Keratinocyte (primary cell): ENCODE data around the gene BICD1. TPM values are rescaled to one million over a fixed set of nuclear protein-coding genes. Genes with fewer than 3 reads are reported as not detected.

Experiments used
- DNase-seq: peaks from one replicate; pipeline ENCODE4 v3.0.0-alpha.2; 2011; ENCODE audit warnings: low read depth, missing footprints, low spot score
- FAIRE-seq: peaks from 2 replicates; lab custom pipeline; 2011; peaks lifted over from hg19 to GRCh38; lab: Jason Lieb, UNC
- H2AFZ ChIP-seq: 2 replicates; pipeline ENCODE4 v1.6.0; 2012; ENCODE audit warnings: low read length, control low read depth, inconsistent platforms; ENCODE audit not compliant: control insufficient read depth
- H3K27ac ChIP-seq: 2 replicates; pipeline ENCODE4 v1.5.1; 2011; ENCODE audit warnings: low read length; ENCODE audit not compliant: control insufficient read depth, insufficient read depth
- H3K27me3 ChIP-seq: 3 replicates; pipeline ENCODE4 v1.6.0; 2011; ENCODE audit warnings: low read length; ENCODE audit not compliant: control insufficient read depth, insufficient read depth; ENCODE audit errors: extremely low read depth
- H3K36me3 ChIP-seq, 2 experiments: 2 replicates in 1 of 2; 3 replicates in 1 of 2; pipeline ENCODE4 v1.5.1; 2011; ENCODE audit warnings: low read length in 2 of 2, mild to moderate bottlenecking in 1 of 2; ENCODE audit not compliant: control insufficient read depth in 2 of 2, insufficient read depth in 2 of 2; ENCODE audit errors: extremely low read depth in 1 of 2
- H3K4me1 ChIP-seq: 3 replicates; pipeline ENCODE4 v1.5.1; 2011; ENCODE audit warnings: low read length; ENCODE audit not compliant: control insufficient read depth, insufficient read depth; ENCODE audit errors: extremely low read depth
- H3K4me2 ChIP-seq: 3 replicates; pipeline ENCODE4 v1.6.0; 2011; ENCODE audit warnings: low read depth, low read length; ENCODE audit not compliant: control insufficient read depth, insufficient read depth; ENCODE audit errors: extremely low read depth
- H3K4me3 ChIP-seq, 3 experiments: fragments of 200-600 bp in 1 of 3; sonication (generic) in 1 of 3; 2 replicates in 2 of 3; 3 replicates in 1 of 3; pipeline ENCODE4 v1.5.1; 2011 to 2016; ENCODE audit warnings: low read length in 3 of 3, mild to moderate bottlenecking in 3 of 3, control low read depth in 2 of 3, inconsistent platforms in 1 of 3, low read depth in 1 of 3, mixed read lengths in 1 of 3, mixed run types in 1 of 3, moderate library complexity in 1 of 3; ENCODE audit not compliant: control insufficient read depth in 2 of 3, insufficient read depth in 2 of 3; ENCODE audit errors: extremely low read depth in 1 of 3
- H3K79me2 ChIP-seq: 2 replicates; pipeline ENCODE4 v1.6.0; 2012; ENCODE audit warnings: low read length; ENCODE audit not compliant: control insufficient read depth, insufficient read depth
- H3K9ac ChIP-seq: 3 replicates; pipeline ENCODE4 v1.6.0; 2011; ENCODE audit warnings: low read length; ENCODE audit not compliant: control insufficient read depth, insufficient read depth; ENCODE audit errors: extremely low read depth
- H3K9me1 ChIP-seq: 3 replicates; pipeline ENCODE4 v1.6.0; 2011; ENCODE audit warnings: low read length; ENCODE audit not compliant: control insufficient read depth, insufficient read depth; ENCODE audit errors: extremely low read depth
- H3K9me3 ChIP-seq: 2 replicates; pipeline ENCODE4 v1.5.1; 2012; ENCODE audit warnings: low read depth, low read length; ENCODE audit not compliant: control insufficient read depth
- H4K20me1 ChIP-seq: 3 replicates; pipeline ENCODE4 v1.6.0; 2011; ENCODE audit warnings: low read length; ENCODE audit not compliant: control insufficient read depth, insufficient read depth; ENCODE audit errors: extremely low read depth
- EZH2 ChIP-seq: IDR thresholded peaks from one replicate; pipeline ENCODE4 v1.6.1; 2012; ENCODE audit warnings: inconsistent platforms, mild to moderate bottlenecking, low read length, moderate library complexity
- dilution Hi-C: fragments of 300-500 bp; cut with MboI; formaldehyde crosslinking; loops from one replicate; pipeline ENCODE4 v1.7.0; 2020; ENCODE audit warnings: low sequenced_read_pairs; ENCODE audit not compliant: extremely low pct_ligation_motif_present
- polyA plus RNA-seq, 5 experiments: library from polyadenylated mRNA; depleted of rRNA in 3 of 5; stranded (reverse) in 3 of 5; stranded (forward) in 1 of 5; unstranded in 1 of 5; fragments of >200 nt; gene quantifications; 1 replicate in 1 of 5; 2 replicates in 3 of 5; 3 replicates in 1 of 5; pipeline versions ENCODE4 v1.2.1 to v1.2.3, GENCODE V29; 2011 to 2012; ENCODE audit warnings: missing spikeins in 2 of 5, low read depth in 1 of 5, low replicate concordance in 1 of 5
- TF ChIP-seq, protein P1 (sequence below), 3 experiments: IDR thresholded peaks in 1 of 3; conservative IDR thresholded peaks in 1 of 3; optimal IDR thresholded peaks in 1 of 3; 2 replicates in 2 of 3; 3 replicates in 1 of 3; pipeline versions ENCODE3 to v1.5.1; 2011; ENCODE audit warnings: low read length in 3 of 3, mild to moderate bottlenecking in 3 of 3, moderate library complexity in 2 of 3, control low read depth in 1 of 3, inconsistent platforms in 1 of 3; ENCODE audit not compliant: insufficient read depth in 2 of 3; ENCODE audit errors: extremely low read depth in 1 of 3

The BICD1 gene
- polyA plus RNA-seq, 1 donor (not counting 4 experiments of a cell fraction or from before 2014, with no cell fraction given): 10.2 TPM

DNA sequence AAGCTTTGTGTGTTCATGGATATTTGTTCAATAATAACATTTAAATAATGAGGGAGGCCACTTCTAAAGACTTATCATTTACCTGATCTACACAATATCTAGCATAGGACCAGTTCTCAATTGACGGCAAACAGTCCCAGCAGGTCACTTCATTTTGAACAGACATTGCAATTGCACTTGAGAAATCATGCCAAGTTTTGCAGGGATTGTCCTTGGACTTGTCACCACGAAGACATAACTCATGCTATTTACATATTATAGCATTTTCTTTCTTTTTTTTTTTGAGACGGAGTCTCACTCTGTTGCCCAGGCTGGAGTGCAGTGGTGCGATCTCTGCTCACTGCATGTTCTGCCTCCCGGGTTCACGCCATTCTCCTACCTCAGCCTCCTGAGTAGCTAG, 34.5 kb upstream of the BICD1 start:
- Histone ChIP-seq H3K36me3 (no peaks in the 10 kb centered on the region), H3K27ac (no peak overlapping the region), H3K4me3 (no peak overlapping the region), H3K27me3 (no peaks in the 10 kb centered on the region), H3K4me2 (no peak overlapping the region), H3K9ac (no peak overlapping the region), H3K79me2 (no peaks in the 10 kb centered on the region), H4K20me1 (no peaks in the 10 kb centered on the region), H3K4me1 (no peaks in the 10 kb centered on the region), H2AFZ (no peak overlapping the region), H3K9me1 (no peaks in the 10 kb centered on the region), H3K9me3 (no peaks in the 10 kb centered on the region)
- dilution Hi-C loops: no loop called here
- TF ChIP-seq EZH2: no peak
- TF ChIP-seq, protein P1, sequence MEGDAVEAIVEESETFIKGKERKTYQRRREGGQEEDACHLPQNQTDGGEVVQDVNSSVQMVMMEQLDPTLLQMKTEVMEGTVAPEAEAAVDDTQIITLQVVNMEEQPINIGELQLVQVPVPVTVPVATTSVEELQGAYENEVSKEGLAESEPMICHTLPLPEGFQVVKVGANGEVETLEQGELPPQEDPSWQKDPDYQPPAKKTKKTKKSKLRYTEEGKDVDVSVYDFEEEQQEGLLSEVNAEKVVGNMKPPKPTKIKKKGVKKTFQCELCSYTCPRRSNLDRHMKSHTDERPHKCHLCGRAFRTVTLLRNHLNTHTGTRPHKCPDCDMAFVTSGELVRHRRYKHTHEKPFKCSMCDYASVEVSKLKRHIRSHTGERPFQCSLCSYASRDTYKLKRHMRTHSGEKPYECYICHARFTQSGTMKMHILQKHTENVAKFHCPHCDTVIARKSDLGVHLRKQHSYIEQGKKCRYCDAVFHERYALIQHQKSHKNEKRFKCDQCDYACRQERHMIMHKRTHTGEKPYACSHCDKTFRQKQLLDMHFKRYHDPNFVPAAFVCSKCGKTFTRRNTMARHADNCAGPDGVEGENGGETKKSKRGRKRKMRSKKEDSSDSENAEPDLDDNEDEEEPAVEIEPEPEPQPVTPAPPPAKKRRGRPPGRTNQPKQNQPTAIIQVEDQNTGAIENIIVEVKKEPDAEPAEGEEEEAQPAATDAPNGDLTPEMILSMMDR (optimal IDR thresholded peaks at IDR 0.05 in 1 of 3, IDR thresholded peaks at IDR 0.05 in 1 of 3, conservative IDR thresholded peaks at IDR 0.05 in 1 of 3; ENCODE audit: extremely low read depth in 1 of 3, insufficient read depth in 2 of 3, low read length in 3 of 3): no peak
- FAIRE-seq (no peak), DNase-seq (no peak)

- no peak for DNase-seq
- Histone ChIP-seq H3K79me2 (no peaks in the 10 kb centered on the region), H3K4me3 (no peak overlapping the region), H3K4me2 (no peak overlapping the region), H3K9ac (no peak overlapping the region), H3K4me1 (no peaks in the 10 kb centered on the region), H3K27me3 (no peaks in the 10 kb centered on the region), H4K20me1 (no peaks in the 10 kb centered on the region), H2AFZ (no peak overlapping the region), H3K9me3 (no peaks in the 10 kb centered on the region), H3K27ac (no peak overlapping the region), H3K9me1 (no peaks in the 10 kb centered on the region), H3K36me3 (no peaks in the 10 kb centered on the region)
- dilution Hi-C loops: no loop called here
- FAIRE-seq: no peak
- no peak for TF ChIP-seq EZH2
- TF ChIP-seq, protein P1 (optimal IDR thresholded peaks at IDR 0.05 in 1 of 3, IDR thresholded peaks at IDR 0.05 in 1 of 3, conservative IDR thresholded peaks at IDR 0.05 in 1 of 3; ENCODE audit: extremely low read depth in 1 of 3, insufficient read depth in 2 of 3, low read length in 3 of 3): no peak
Measured at GRCh38 chr12:32074432-32074831, 32.2 kb upstream of the BICD1 start.
